Thyroid gland (tissue), 4 donors: ENCODE results near the gene MGMT. TPM values are rescaled to one million over a fixed set of nuclear protein-coding genes. Genes with fewer than 3 reads are reported as not detected.

Experiments used
- DNase-seq, 2 donors: peaks; one replicate each; pipeline ENCODE4 v3.0.0-alpha.2; 2019
- H3K27ac ChIP-seq, 3 donors: fragments of 200-600 bp; sonication (generic); 1 replicate in 2 of 3; 2 replicates in 1 of 3; pipeline ENCODE4 v1.5.1; 2016 to 2019; ENCODE audit warnings: mild to moderate bottlenecking in 1 of 3, moderate library complexity in 1 of 3
- H3K27me3 ChIP-seq: fragments of 200-600 bp; sonication (generic); one replicate; pipeline ENCODE4 v1.5.1; 2019
- H3K36me3 ChIP-seq, 2 donors: fragments of 200-600 bp; sonication (generic); one replicate each; pipeline ENCODE4 v1.5.1; 2016 to 2019
- H3K4me1 ChIP-seq, 2 donors: fragments of 200-600 bp; sonication (generic); one replicate each; pipeline ENCODE4 v1.5.1; 2017 to 2019
- H3K4me3 ChIP-seq, 3 donors: fragments of 200-600 bp; sonication (generic); replicated peaks in 1 of 3; 1 replicate in 2 of 3; 2 replicates in 1 of 3; pipeline ENCODE4 v1.5.1; 2016; ENCODE audit warnings: mild to moderate bottlenecking in 1 of 3
- H3K9me3 ChIP-seq: fragments of 200-600 bp; sonication (generic); one replicate; pipeline ENCODE4 v1.5.1; 2017
- POLR2A ChIP-seq, 2 donors: fragments of 450-650 bp; IDR thresholded peaks; one replicate each; pipeline ENCODE4 v1.6.1; 2017; ENCODE audit warnings: antibody characterized with exemption in 2 of 2, mild to moderate bottlenecking in 2 of 2, moderate library complexity in 1 of 2
- WGBS, 2 donors: methylation state at CpG; one replicate each; pipeline ENCODE4 v1.1.5; 2017; 5-methylcytosine and 5-hydroxymethylcytosine counted together
- intact Hi-C: fragments of 100-400 bp; cut with DNase I; formaldehyde crosslinking; loops from one replicate; pipeline ENCODE4 v1.15.1; 2023
- total RNA-seq, 4 donors: library from RNA; depleted of rRNA; stranded (reverse); fragments of >200 nt; gene quantifications; one replicate each; pipeline ENCODE4 v1.2.3, GENCODE V29; 2016
- TF ChIP-seq, protein P1 (sequence below), 6 experiments: fragments of 200-600 bp in 3 of 6; fragments of 450-650 bp in 3 of 6; sonication (generic) in 3 of 6; IDR thresholded peaks; one replicate each; pipeline ENCODE4 v1.5.1; 2016 to 2019; ENCODE audit warnings: antibody characterized with exemption in 6 of 6, mild to moderate bottlenecking in 2 of 6, inconsistent platforms in 1 of 6, moderate library complexity in 1 of 6

The MGMT gene
- total RNA-seq, 4 donors from 2014 or later = 17.6 to 48.7 (median 30.7) TPM

GRCh38 chr10:129602938-129603535 is 136.0 kb downstream of the MGMT start:
- Histone ChIP-seq H3K27me3 (no peaks in the 10 kb centered on the region), H3K27ac (no peak overlapping the region), H3K36me3 (no peaks in the 10 kb centered on the region), H3K4me1 (peaks cover 7 to 8% of the 10 kb centered on the region in 2 donors), H3K4me3 (no peak overlapping the region), H3K9me3 (no peaks in the 10 kb centered on the region)
- DNase-seq = no peak
- TF ChIP-seq POLR2A (IDR thresholded peaks at IDR 0.05) = no peak
- TF ChIP-seq, protein P1, sequence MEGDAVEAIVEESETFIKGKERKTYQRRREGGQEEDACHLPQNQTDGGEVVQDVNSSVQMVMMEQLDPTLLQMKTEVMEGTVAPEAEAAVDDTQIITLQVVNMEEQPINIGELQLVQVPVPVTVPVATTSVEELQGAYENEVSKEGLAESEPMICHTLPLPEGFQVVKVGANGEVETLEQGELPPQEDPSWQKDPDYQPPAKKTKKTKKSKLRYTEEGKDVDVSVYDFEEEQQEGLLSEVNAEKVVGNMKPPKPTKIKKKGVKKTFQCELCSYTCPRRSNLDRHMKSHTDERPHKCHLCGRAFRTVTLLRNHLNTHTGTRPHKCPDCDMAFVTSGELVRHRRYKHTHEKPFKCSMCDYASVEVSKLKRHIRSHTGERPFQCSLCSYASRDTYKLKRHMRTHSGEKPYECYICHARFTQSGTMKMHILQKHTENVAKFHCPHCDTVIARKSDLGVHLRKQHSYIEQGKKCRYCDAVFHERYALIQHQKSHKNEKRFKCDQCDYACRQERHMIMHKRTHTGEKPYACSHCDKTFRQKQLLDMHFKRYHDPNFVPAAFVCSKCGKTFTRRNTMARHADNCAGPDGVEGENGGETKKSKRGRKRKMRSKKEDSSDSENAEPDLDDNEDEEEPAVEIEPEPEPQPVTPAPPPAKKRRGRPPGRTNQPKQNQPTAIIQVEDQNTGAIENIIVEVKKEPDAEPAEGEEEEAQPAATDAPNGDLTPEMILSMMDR (IDR thresholded peaks at IDR 0.05) = no peak
- WGBS, 2 donors = 93% methylated on average over 6 of the region's 6 CpGs
- intact Hi-C loops = no loop called here

DNA sequence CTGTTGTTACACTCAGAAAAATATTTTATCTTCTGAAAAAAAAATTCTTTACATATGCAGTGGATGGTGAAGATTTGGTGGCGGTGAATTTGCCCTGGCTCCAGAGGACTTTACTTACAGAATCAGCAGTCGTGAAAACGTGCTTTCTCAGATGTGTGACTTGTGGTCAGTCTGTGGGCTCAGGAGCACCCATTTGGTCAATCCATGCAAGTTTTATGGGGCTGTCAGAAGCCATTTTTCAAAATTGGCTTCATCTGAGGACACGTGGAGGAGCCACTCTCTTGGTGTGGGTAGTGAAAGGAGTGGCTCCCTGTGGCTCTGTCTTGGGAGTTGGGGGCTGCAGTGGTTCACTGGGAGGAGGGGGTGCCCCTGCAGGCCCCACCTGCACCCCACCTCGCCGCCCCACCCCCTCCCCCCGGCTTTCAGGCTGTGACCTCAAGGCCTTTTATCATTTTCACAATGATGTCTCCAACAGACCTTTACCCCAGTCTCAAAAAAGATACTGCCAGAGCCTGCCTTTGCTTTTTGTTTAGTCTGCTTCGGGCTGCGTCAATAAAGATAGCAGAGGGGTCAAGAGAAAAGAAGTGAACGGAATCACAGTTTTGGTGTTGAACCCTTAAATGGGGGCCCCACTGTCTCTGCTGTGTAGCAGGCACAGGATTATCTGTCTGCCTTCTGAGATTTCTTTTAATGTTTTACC is 137.4 kb downstream of the MGMT start:
- 86% methylated on average over 10 of the region's 10 CpGs for WGBS, 2 donors

GRCh38 chr10:129605266-129605985 is 138.4 kb downstream of the MGMT start:
- Histone ChIP-seq H3K36me3 (no peaks in the 10 kb centered on the region), H3K9me3 (no peaks in the 10 kb centered on the region), H3K27me3 (no peaks in the 10 kb centered on the region), H3K27ac (no peak overlapping the region), H3K4me1 (peaks cover 7 to 8% of the 10 kb centered on the region in 2 donors), H3K4me3 (no peak overlapping the region)
- no peak for DNase-seq
- TF ChIP-seq, protein P1 (IDR thresholded peaks at IDR 0.05) = no peak
- TF ChIP-seq POLR2A (IDR thresholded peaks at IDR 0.05) = no peak
- intact Hi-C loops = no loop called here
- 92 to 95% methylated on average over 11 of the region's 11 CpGs for WGBS, 2 donors

More for the DNA sequence above, 137.4 kb downstream of the MGMT start:
- DNase-seq = no peak
- TF ChIP-seq POLR2A (IDR thresholded peaks at IDR 0.05) = no peak
- TF ChIP-seq, protein P1 (IDR thresholded peaks at IDR 0.05) = no peak
- Histone ChIP-seq H3K36me3 (no peaks in the 10 kb centered on the region), H3K9me3 (no peaks in the 10 kb centered on the region), H3K27me3 (no peaks in the 10 kb centered on the region), H3K27ac (no peak overlapping the region), H3K4me1 (peaks cover 7 to 8% of the 10 kb centered on the region in 2 donors), H3K4me3 (no peak overlapping the region)
- intact Hi-C loops = no loop called here

- no peak overlapping the region for H3K4me3 ChIP-seq
- 76 to 81% methylated on average over 19 of the region's 19 CpGs for WGBS, 2 donors
- no peak overlapping the region for H3K27ac ChIP-seq
- H3K36me3 ChIP-seq = no peaks in the 10 kb centered on the region
- intact Hi-C loops = no loop called here
- H3K4me1 ChIP-seq = peaks cover 7 to 8% of the 10 kb centered on the region in 2 donors
- no peaks in the 10 kb centered on the region for H3K27me3 ChIP-seq
- DNase-seq = no peak
- H3K9me3 ChIP-seq = no peaks in the 10 kb centered on the region
- TF ChIP-seq POLR2A (IDR thresholded peaks at IDR 0.05) = no peak
- TF ChIP-seq, protein P1 (IDR thresholded peaks at IDR 0.05) = no peak
Observed at GRCh38 chr10:129605986-129606518, 139.0 kb downstream of the MGMT start.
